Left kidney (tissue), 2 donors: ENCODE results near the gene DNAJB6. TPM values are rescaled to one million over a fixed set of nuclear protein-coding genes. Genes with fewer than 3 reads are reported as not detected.

Source experiments
- DNase-seq: peaks from one replicate; pipeline ENCODE4 v3.0.0-alpha.2; 2013
- polyA plus RNA-seq: library from polyadenylated mRNA; unstranded; fragments of 120-200 nt; gene quantifications from one replicate; pipeline ENCODE4 v1.2.1, GENCODE V29; 2013; ENCODE audit not compliant: insufficient read length

DNAJB6 gene
- polyA plus RNA-seq, 1 donor, result 161 TPM

- no peak for DNase-seq
Observed at GRCh38 chr7:157426463-157427301, 89.9 kb downstream of the DNAJB6 start.

- no peak for DNase-seq
Observed at GRCh38 chr7:157427811-157428553, 91.2 kb downstream of the DNAJB6 start.

- DNase-seq, result no peak
Observed at GRCh38 chr7:157428554-157428945, 91.7 kb downstream of the DNAJB6 start.

- no peak for DNase-seq
Observed at GRCh38 chr7:157429001-157429679, 92.3 kb downstream of the DNAJB6 start.

GRCh38 chr7:157429680-157430224 is 92.9 kb downstream of the DNAJB6 start:
- DNase-seq, result no peak

- DNase-seq, result no peak
Observed at GRCh38 chr7:157430721-157431120, 93.9 kb downstream of the DNAJB6 start.

GRCh38 chr7:157431173-157431950 is 94.6 kb downstream of the DNAJB6 start:
- DNase-seq, result no peak

- DNase-seq, result no peak
Observed at GRCh38 chr7:157431951-157432540, 95.2 kb downstream of the DNAJB6 start.

- peak; percentile 36 for DNase-seq
Observed at GRCh38 chr7:157432541-157432956, 95.7 kb downstream of the DNAJB6 start.

- peak; percentile 39 for DNase-seq
Observed at GRCh38 chr7:157432957-157433576, 96.3 kb downstream of the DNAJB6 start.

GRCh38 chr7:157433628-157434027 is 96.8 kb downstream of the DNAJB6 start:
- DNase-seq, result no peak

- no peak for DNase-seq
Observed at GRCh38 chr7:157434231-157434630, 97.4 kb downstream of the DNAJB6 start.

GRCh38 chr7:157434701-157435100 is 97.9 kb downstream of the DNAJB6 start:
- no peak for DNase-seq

- DNase-seq, result no peak
Observed at GRCh38 chr7:157436076-157436475, 99.3 kb downstream of the DNAJB6 start.

- no peak for DNase-seq
Observed at GRCh38 chr7:157436763-157437480, 100.1 kb downstream of the DNAJB6 start.

- DNase-seq, result no peak
Observed at GRCh38 chr7:157437519-157438061, 100.8 kb downstream of the DNAJB6 start.

- DNase-seq, result no peak
Observed at GRCh38 chr7:157438121-157439025, 101.6 kb downstream of the DNAJB6 start.

- DNase-seq, result no peak
Observed at GRCh38 chr7:157439149-157439548, 102.3 kb downstream of the DNAJB6 start.

GRCh38 chr7:157439761-157440160 is 103.0 kb downstream of the DNAJB6 start:
- no peak for DNase-seq
